ENCODE data around the gene ARHGAP15. TPM values are rescaled to one million over a fixed set of nuclear protein-coding genes. Genes with fewer than 3 reads are reported as not detected.

Gene ARHGAP15
- total RNA-seq, 1 experiment from 2014 or later: 0.42 TPM

GRCh38 chr2:143691121-143691520 is 561.9 kb downstream of the ARHGAP15 start:
- Histone ChIP-seq H3K27ac (ENCODE audit: low read depth, low read length) (no peak overlapping the region), H3K36me3 (ENCODE audit: control insufficient read depth in 1 of 2, insufficient read depth in 2 of 2, low read length in 2 of 2) (no peaks in the 10 kb centered on the region), H2AFZ (ENCODE audit: low read depth, low read length, poor library complexity, severe bottlenecking) (no peak overlapping the region), H4K20me1 (ENCODE audit: insufficient read depth) (no peaks in the 10 kb centered on the region), H3K9me2 (ENCODE audit: insufficient read depth) (no peaks in the 10 kb centered on the region), H3K27me3 (ENCODE audit: insufficient read depth, low read length) (no peaks in the 10 kb centered on the region), H3K4me2 (ENCODE audit: low read length) (no peak overlapping the region), H3K4me3 (replicated peaks in 1 of 2; ENCODE audit: low read depth in 1 of 2, low read length in 2 of 2) (no peak overlapping the region), H3K4me1 (ENCODE audit: control insufficient read depth in 1 of 2, insufficient read depth in 2 of 2, low read length in 2 of 2) (no peaks in the 10 kb centered on the region), H3K9ac (ENCODE audit: low read length) (no peak overlapping the region), H3K79me2 (ENCODE audit: insufficient read depth, low read length) (no peaks in the 10 kb centered on the region), H3K9me3 (ENCODE audit: control insufficient read depth in 1 of 2, insufficient read depth in 1 of 2, low read depth in 1 of 2, low read length in 2 of 2) (no peaks in the 10 kb centered on the region)
- BruUV-seq (replicated peaks): no TSS peak
- intact Hi-C loops (cut with micrococcal nuclease): no loop called here
- no peak for ATAC-seq
- RAD21 ChIA-PET (ENCODE audit: low non-redundant PET in 1 of 2, low total read pairs in 2 of 2, uncharacterized antibody in 2 of 2, unreplicated experiment in 2 of 2): no interaction called here
- CTCF ChIA-PET: no interaction called here
- DNase-seq (ENCODE audit: low read depth, low spot score): no peak
- POLR2A ChIA-PET: no interaction called here
- no peak for TF ChIP-seq ZBTB33 (IDR thresholded peaks at IDR 0.05; ENCODE audit: extremely low read depth, insufficient replicate concordance, low read length)
- no peak for TF ChIP-seq POLR2AphosphoS5 (IDR thresholded peaks at IDR 0.05; ENCODE audit: low read depth, low read length)
- TF ChIP-seq TCF7L2 (IDR thresholded peaks at IDR 0.05; ENCODE audit: borderline replicate concordance, extremely low read depth, insufficient read depth, insufficient read length): no peak
- TF ChIP-seq CBX3 (IDR thresholded peaks at IDR 0.05; ENCODE audit: low read depth): no peak
- no peak for TF ChIP-seq JUND (IDR thresholded peaks at IDR 0.05)
- TF ChIP-seq SP1 (IDR thresholded peaks at IDR 0.05; ENCODE audit: low read depth): no peak
- TF ChIP-seq EZH2 (IDR thresholded peaks at IDR 0.05): no peak
- no peak for TF ChIP-seq YY1 (IDR thresholded peaks at IDR 0.05; ENCODE audit: extremely low read depth, insufficient replicate concordance, low read depth, low read length)
- no peak for TF ChIP-seq ATF3 (IDR thresholded peaks at IDR 0.05)
- TF ChIP-seq EZH2phosphoT487 (IDR thresholded peaks at IDR 0.05; ENCODE audit: borderline replicate concordance): no peak
- TF ChIP-seq SIN3A (IDR thresholded peaks at IDR 0.05; ENCODE audit: low read depth): no peak
- TF ChIP-seq REST (IDR thresholded peaks at IDR 0.05; ENCODE audit: low read depth): no peak
- no peak for TF ChIP-seq POLR2A (IDR thresholded peaks at IDR 0.05; ENCODE audit: borderline replicate concordance, extremely low read depth, insufficient read depth, insufficient read length)
- TF ChIP-seq FOSL1 (IDR thresholded peaks at IDR 0.05; ENCODE audit: low read depth): no peak
- TF ChIP-seq SRF (IDR thresholded peaks at IDR 0.05; ENCODE audit: low read depth): no peak
- no peak for TF ChIP-seq ZNF274 (IDR thresholded peaks at IDR 0.05; ENCODE audit: low read depth, low read length)
- TF ChIP-seq ZFX (IDR thresholded peaks at IDR 0.05): no peak
- no peak for TF ChIP-seq ELF1 (IDR thresholded peaks at IDR 0.05; ENCODE audit: borderline replicate concordance, low read depth)
